HepG2 (cell line): Measurements from ENCODE around the gene MAP1LC3B. TPM values are rescaled to one million over a fixed set of nuclear protein-coding genes. Genes with fewer than 3 reads are reported as not detected.
A peak's percentile ranks its signal among the peaks of the same experiment; 100 is the strongest.

Source experiments
- BHLHE40 ChIP-seq: IDR thresholded peaks from 2 replicates; pipeline ENCODE4 v1.6.1; 2011; ENCODE audit warnings: low read length, improper control_type of control experiment
- EED ChIP-seq: sonication (generic); formaldehyde crosslinking; IDR thresholded peaks from 2 replicates; pipeline ENCODE4 v1.5.0; 2020; ENCODE audit warnings: mild to moderate bottlenecking, missing genetic modification reagents
- FOXJ3 ChIP-seq: sonication (generic); formaldehyde crosslinking; IDR thresholded peaks from 2 replicates; pipeline ENCODE4 v1.4.0; 2020; ENCODE audit warnings: missing genetic modification reagents, mild to moderate bottlenecking, borderline replicate concordance
- FOXO4 ChIP-seq: sonication (generic); formaldehyde crosslinking; conservative IDR thresholded peaks from 2 replicates; pipeline ENCODE4 v1.8.1; 2023; ENCODE audit warnings: missing genetic modification reagents
- HNRNPL ChIP-seq: fragments of 200-400 bp; formaldehyde crosslinking; IDR thresholded peaks from 2 replicates; pipeline ENCODE4 v1.6.1; 2017; ENCODE audit warnings: mild to moderate bottlenecking, low read depth, low read length
- HOXA5 ChIP-seq: sonication (generic); formaldehyde crosslinking; IDR thresholded peaks from 2 replicates; pipeline ENCODE4 v1.4.0; 2020; ENCODE audit warnings: missing genetic modification reagents
- IKZF1 ChIP-seq: fragments of 450-650 bp; IDR thresholded peaks from 2 replicates; pipeline ENCODE4 v1.7.1; 2016
- MED13 ChIP-seq: sonication (generic); formaldehyde crosslinking; IDR thresholded peaks from 2 replicates; pipeline ENCODE4 v1.5.0; 2020; ENCODE audit warnings: missing genetic modification reagents
- NFE2L2 ChIP-seq: fragments of 150-350 bp; IDR thresholded peaks from 2 replicates; pipeline ENCODE4 v1.6.1; 2014; ENCODE audit warnings: low read length
- SETDB1 ChIP-seq: sonication (generic); formaldehyde crosslinking; IDR thresholded peaks from 2 replicates; pipeline ENCODE4 v1.5.1; 2020; ENCODE audit warnings: missing genetic modification reagents, mild to moderate bottlenecking, borderline replicate concordance
- SOX13 ChIP-seq, 3 experiments: fragments of 450-650 bp in 1 of 3; sonication (generic) in 1 of 3; formaldehyde crosslinking in 1 of 3; IDR thresholded peaks in 2 of 3; conservative IDR thresholded peaks in 1 of 3; 2 replicates each; pipeline versions ENCODE4 v1.5.0 to v1.6.1; 2016 to 2020; ENCODE audit warnings: antibody characterized with exemption in 1 of 3, mild to moderate bottlenecking in 1 of 3, missing compliant biosample characterization in 1 of 3, missing genetic modification reagents in 1 of 3, moderate library complexity in 1 of 3
- TBX2 ChIP-seq: sonication (generic); formaldehyde crosslinking; IDR thresholded peaks from 2 replicates; pipeline ENCODE4 v1.5.0; 2020; ENCODE audit warnings: missing genetic modification reagents, mild to moderate bottlenecking, borderline replicate concordance
- ZNF260 ChIP-seq: sonication (generic); formaldehyde crosslinking; IDR thresholded peaks from 2 replicates; pipeline ENCODE4 v1.4.0; 2020; ENCODE audit warnings: missing genetic modification reagents, low read depth, mild to moderate bottlenecking, borderline replicate concordance
- ZNF280B ChIP-seq: sonication (generic); formaldehyde crosslinking; IDR thresholded peaks from 2 replicates; pipeline ENCODE4 v1.5.0; 2020; ENCODE audit warnings: missing genetic modification reagents, mild to moderate bottlenecking, borderline replicate concordance
- ZNF329 ChIP-seq: sonication (generic); formaldehyde crosslinking; IDR thresholded peaks from 2 replicates; pipeline ENCODE4 v1.9.0; 2021; ENCODE audit warnings: low read depth, mild to moderate bottlenecking, missing genetic modification reagents
- ZNF44 ChIP-seq: sonication (generic); formaldehyde crosslinking; IDR thresholded peaks from 2 replicates; pipeline ENCODE4 v1.5.1; 2020; ENCODE audit warnings: mild to moderate bottlenecking, missing genetic modification reagents
- ZNF564 ChIP-seq: sonication (generic); formaldehyde crosslinking; IDR thresholded peaks from 2 replicates; pipeline ENCODE4 v1.8.1; 2023; ENCODE audit warnings: mild to moderate bottlenecking, missing genetic modification reagents
- ZNF891 ChIP-seq: sonication (generic); formaldehyde crosslinking; IDR thresholded peaks from 2 replicates; pipeline ENCODE4 v1.5.0; 2020; ENCODE audit warnings: mild to moderate bottlenecking, missing genetic modification reagents
- ZSCAN9 ChIP-seq: IDR thresholded peaks from 2 replicates; pipeline ENCODE4 v1.6.1; 2016; ENCODE audit warnings: borderline replicate concordance
- polyA plus RNA-seq, 8 experiments: library from polyadenylated mRNA; depleted of rRNA in 3 of 8; stranded (reverse) in 7 of 8; unstranded in 1 of 8; fragments of >200 nt; fragmentation: Illumina TruSeq in 4 of 8; extraction: Trizol in 4 of 8; gene quantifications; 2 replicates each; pipeline versions ENCODE4 v1.2.1 to v1.2.3, GENCODE V29; 2011 to 2016; ENCODE audit warnings: low read depth in 4 of 8, missing spikeins in 1 of 8, mixed read lengths in 1 of 8; ENCODE audit not compliant: insufficient read depth in 1 of 8
- total RNA-seq, 5 experiments: library from RNA; depleted of rRNA; stranded (reverse); fragments of >200 nt; fragmentation: Illumina TruSeq; extraction: Trizol; gene quantifications; 2 replicates each; pipeline ENCODE4 v1.2.3, GENCODE V29; 2016; ENCODE audit warnings: low read depth in 1 of 5
- TF ChIP-seq, protein P1 (sequence below): sonication (generic); formaldehyde crosslinking; IDR thresholded peaks from 2 replicates; pipeline ENCODE4 v1.4.0; 2020; ENCODE audit warnings: missing genetic modification reagents
- TF ChIP-seq, protein P2 (sequence below): sonication (generic); formaldehyde crosslinking; IDR thresholded peaks from 2 replicates; pipeline ENCODE4 v1.4.0; 2020; ENCODE audit warnings: missing genetic modification reagents

The MAP1LC3B gene
- total and polyA plus RNA-seq, 2 of the 13 experiments (the other 11 are each of a cell fraction or from before 2014, with no cell fraction given) = 15.7 to 37.4 TPM

- peak; percentile 94 for TF ChIP-seq SOX13 (IDR thresholded peaks at IDR 0.05)
- peak in 1 of 2 experiments; percentile 95; a peak in 2 of 4 replicates for TF ChIP-seq SOX13 (CRISPR knock-in tag; conservative IDR thresholded peaks at IDR 0.05 in 1 of 2, IDR thresholded peaks at IDR 0.05 in 1 of 2)
- TF ChIP-seq TBX2 (CRISPR knock-in tag) = peak; percentile 97
- TF ChIP-seq HOXA5 (CRISPR knock-in tag) = peak; percentile 92
- TF ChIP-seq BHLHE40 = peak; percentile 29; the same call in 1 of the 2 replicates
- TF ChIP-seq FOXO4 (CRISPR knock-in tag) = no peak
- TF ChIP-seq HNRNPL = no peak
- TF ChIP-seq ZNF44 = no peak
- TF ChIP-seq ZSCAN9 (CRISPR knock-in tag) = no peak; the same call in 1 of the 2 replicates
- no peak for TF ChIP-seq NFE2L2
- TF ChIP-seq MED13 (CRISPR knock-in tag) = no peak; the same call in none of the 2 replicates
- TF ChIP-seq EED = no peak
- TF ChIP-seq ZNF564 (CRISPR knock-in tag) = no peak; the same call in 1 of the 2 replicates
- TF ChIP-seq, protein P1, sequence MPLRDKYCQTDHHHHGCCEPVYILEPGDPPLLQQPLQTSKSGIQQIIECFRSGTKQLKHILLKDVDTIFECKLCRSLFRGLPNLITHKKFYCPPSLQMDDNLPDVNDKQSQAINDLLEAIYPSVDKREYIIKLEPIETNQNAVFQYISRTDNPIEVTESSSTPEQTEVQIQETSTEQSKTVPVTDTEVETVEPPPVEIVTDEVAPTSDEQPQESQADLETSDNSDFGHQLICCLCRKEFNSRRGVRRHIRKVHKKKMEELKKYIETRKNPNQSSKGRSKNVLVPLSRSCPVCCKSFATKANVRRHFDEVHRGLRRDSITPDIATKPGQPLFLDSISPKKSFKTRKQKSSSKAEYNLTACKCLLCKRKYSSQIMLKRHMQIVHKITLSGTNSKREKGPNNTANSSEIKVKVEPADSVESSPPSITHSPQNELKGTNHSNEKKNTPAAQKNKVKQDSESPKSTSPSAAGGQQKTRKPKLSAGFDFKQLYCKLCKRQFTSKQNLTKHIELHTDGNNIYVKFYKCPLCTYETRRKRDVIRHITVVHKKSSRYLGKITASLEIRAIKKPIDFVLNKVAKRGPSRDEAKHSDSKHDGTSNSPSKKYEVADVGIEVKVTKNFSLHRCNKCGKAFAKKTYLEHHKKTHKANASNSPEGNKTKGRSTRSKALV (CRISPR knock-in tag) = peak; percentile 54; the same call in 1 of the 2 replicates
- TF ChIP-seq FOXJ3 (CRISPR knock-in tag) = peak; percentile 99
- TF ChIP-seq ZNF280B = no peak; the same call in 1 of the 2 replicates
- TF ChIP-seq ZNF891 (CRISPR knock-in tag) = no peak
- no peak; the same call in 1 of the 2 replicates for TF ChIP-seq ZNF329
- no peak for TF ChIP-seq IKZF1
- TF ChIP-seq, protein P2, sequence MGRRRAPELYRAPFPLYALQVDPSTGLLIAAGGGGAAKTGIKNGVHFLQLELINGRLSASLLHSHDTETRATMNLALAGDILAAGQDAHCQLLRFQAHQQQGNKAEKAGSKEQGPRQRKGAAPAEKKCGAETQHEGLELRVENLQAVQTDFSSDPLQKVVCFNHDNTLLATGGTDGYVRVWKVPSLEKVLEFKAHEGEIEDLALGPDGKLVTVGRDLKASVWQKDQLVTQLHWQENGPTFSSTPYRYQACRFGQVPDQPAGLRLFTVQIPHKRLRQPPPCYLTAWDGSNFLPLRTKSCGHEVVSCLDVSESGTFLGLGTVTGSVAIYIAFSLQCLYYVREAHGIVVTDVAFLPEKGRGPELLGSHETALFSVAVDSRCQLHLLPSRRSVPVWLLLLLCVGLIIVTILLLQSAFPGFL (CRISPR knock-in tag) = no peak
- TF ChIP-seq SETDB1 = no peak
- TF ChIP-seq ZNF260 (CRISPR knock-in tag) = no peak
Observed at GRCh38 chr16:87382023-87382785, 9.9 kb upstream of the MAP1LC3B start (continued).
